H1 (cell line): ENCODE data around the gene SLC19A1. TPM values are rescaled to one million over a fixed set of nuclear protein-coding genes. Genes with fewer than 3 reads are reported as not detected.

ENCODE experiments used
- FOSL1 ChIP-seq: IDR thresholded peaks from 2 replicates; pipeline ENCODE4 v1.6.1; 2011; ENCODE audit warnings: mild to moderate bottlenecking, low read depth, low read length, moderate library complexity; ENCODE audit not compliant: insufficient read depth
- POLR2AphosphoS5 ChIP-seq: IDR thresholded peaks from 2 replicates; pipeline ENCODE4 v1.6.1; 2011; ENCODE audit warnings: low read depth, low read length
- polyA plus RNA-seq, 7 experiments: library from polyadenylated mRNA; depleted of rRNA in 3 of 7; stranded (reverse) in 5 of 7; unstranded in 2 of 7; fragments of >200 nt in 5 of 7; fragments of 200-250 nt in 2 of 7; gene quantifications; 1 replicate in 5 of 7; 2 replicates in 1 of 7; 4 replicates in 1 of 7; pipeline versions ENCODE4 v1.2.1 to v1.2.3, GENCODE V29; 2011 to 2013; ENCODE audit warnings: missing spikeins in 2 of 7, mixed read lengths in 2 of 7
- total RNA-seq: library from RNA; stranded (reverse); fragmentation: NEBNext Ultra II Directional; extraction: Animal tissue kit (Norgen Biotek cat#: 25700); gene quantifications from 2 replicates; pipeline ENCODE4 v1.2.1, GENCODE V29; 2021

SLC19A1 gene
- total and polyA plus RNA-seq, 2 of the 8 experiments (the other 6 are each of a cell fraction or from before 2014, with no cell fraction given), result 31.6 to 43.8 TPM

DNA sequence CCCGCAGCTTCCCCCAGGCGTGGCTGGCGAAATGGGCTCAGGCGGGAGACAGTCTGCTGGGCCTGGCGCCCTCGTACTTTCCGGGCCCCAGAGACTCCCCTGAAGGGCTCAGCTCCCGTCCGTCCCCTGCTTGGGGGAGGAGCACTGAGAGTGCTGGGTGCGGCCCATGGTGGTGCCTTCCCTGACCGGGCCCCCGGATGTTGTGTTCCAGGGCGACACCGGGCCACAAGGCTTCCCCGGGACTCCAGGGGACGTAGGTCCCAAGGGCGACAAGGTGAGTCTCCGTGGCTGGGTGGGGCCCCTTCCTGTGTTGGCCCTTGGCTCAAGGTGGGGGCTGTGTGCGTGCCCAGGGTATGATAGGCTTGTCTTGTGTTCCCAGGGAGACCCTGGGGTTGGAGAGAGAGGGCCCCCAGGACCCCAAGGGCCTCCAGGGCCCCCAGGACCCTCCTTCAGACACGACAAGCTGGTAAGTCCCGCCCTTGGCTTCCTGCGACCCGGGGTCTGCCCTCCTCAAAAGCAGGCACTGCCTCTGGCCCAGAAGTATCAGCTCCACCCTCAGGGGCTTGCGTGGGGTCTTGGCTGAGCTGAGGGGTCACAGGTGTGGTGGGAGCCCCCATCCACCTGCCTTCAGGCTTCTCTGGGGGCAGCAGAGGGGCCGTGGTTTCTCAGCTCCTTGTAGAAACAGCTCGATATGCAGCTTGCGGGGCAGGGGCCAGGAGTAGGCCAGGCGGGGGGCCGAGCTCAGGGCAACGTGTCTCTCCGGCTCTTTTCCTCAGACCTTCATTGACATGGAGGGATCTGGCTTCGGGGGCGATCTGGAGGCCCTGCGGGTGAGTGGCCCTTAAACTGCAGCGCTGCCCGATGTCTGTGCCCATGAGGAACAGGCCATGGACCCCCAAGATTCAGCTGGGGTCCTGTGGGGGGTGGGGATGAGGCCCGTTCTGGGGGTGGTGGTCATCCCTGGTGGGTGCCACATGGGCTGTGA is 62.3 kb downstream of the SLC19A1 start (continued):
- TF ChIP-seq FOSL1 (no peak), POLR2AphosphoS5 (no peak)
